CD4-positive, alpha-beta T cell (primary cell): ENCODE results near the gene ARHGAP26. TPM values are rescaled to one million over a fixed set of nuclear protein-coding genes. Genes with fewer than 3 reads are reported as not detected.

Experiments used
- ATAC-seq: fragments of 200-7000 bp; cut with Tn5 transposase; one replicate; pipeline ENCODE4 v1.10.0; 2022; ENCODE audit warnings: mild to moderate bottlenecking; ENCODE audit not compliant: poor library complexity
- CTCF ChIA-PET: fragments of 350-600 bp; sonication (Branson Sonifier 250); formaldehyde crosslinking; loops from one replicate; lab custom pipeline; 2021; ENCODE audit warnings: antibody characterized with exemption, inconsistent platforms; lab: Charles Lee
- POLR2A ChIA-PET: fragments of 350-600 bp; sonication (Branson Sonifier 250); formaldehyde crosslinking; loops from one replicate; lab custom pipeline; 2021; ENCODE audit warnings: antibody characterized with exemption, inconsistent platforms; lab: Charles Lee
- DNase-seq, 14 experiments: peaks; one replicate each; pipeline ENCODE4 v3.0.0-alpha.2; 2013 to 2020; ENCODE audit warnings: mixed read lengths in 2 of 14
- H3K27ac ChIP-seq, 2 donors: one replicate each; pipeline versions ENCODE4 v1.5.1 to v1.7.0; 2013; ENCODE audit warnings: low read length in 2 of 2, low read depth in 1 of 2, mild to moderate bottlenecking in 1 of 2
- H3K27me3 ChIP-seq, 2 experiments: 1 replicate in 1 of 2; 2 replicates in 1 of 2; pipeline versions ENCODE4 v1.6.1 to v1.7.0; 2013; ENCODE audit warnings: low read length in 2 of 2, control low read depth in 1 of 2, mild to moderate bottlenecking in 1 of 2, moderate library complexity in 1 of 2; ENCODE audit not compliant: insufficient read depth in 2 of 2, control insufficient read depth in 1 of 2
- H3K36me3 ChIP-seq: one replicate; pipeline ENCODE4 v1.6.1; 2013; ENCODE audit warnings: low read length, control low read depth; ENCODE audit not compliant: insufficient read depth
- H3K4me1 ChIP-seq: one replicate; pipeline ENCODE4 v1.6.1; 2013; ENCODE audit warnings: low read length, control low read depth; ENCODE audit not compliant: insufficient read depth
- H3K4me3 ChIP-seq: one replicate; pipeline ENCODE4 v1.5.1; 2013; ENCODE audit warnings: mild to moderate bottlenecking, low read length, moderate library complexity
- H3K9me3 ChIP-seq, 2 experiments: 1 replicate in 1 of 2; 2 replicates in 1 of 2; pipeline versions ENCODE4 v1.6.1 to v1.7.0; 2013; ENCODE audit warnings: low read length in 2 of 2, mild to moderate bottlenecking in 2 of 2, control low read depth in 1 of 2, moderate library complexity in 1 of 2; ENCODE audit not compliant: control insufficient read depth in 1 of 2, insufficient read depth in 1 of 2
- H3K27ac Mint-ChIP-seq: one replicate; pipeline ENCODE4 v1.8.0; 2020; ENCODE audit warnings: mixed read lengths
- H3K27me3 Mint-ChIP-seq: one replicate; pipeline ENCODE4 v1.8.0; 2021; ENCODE audit warnings: mixed read lengths
- H3K36me3 Mint-ChIP-seq: one replicate; pipeline ENCODE4 v1.8.0; 2021; ENCODE audit warnings: low read depth, mixed read lengths
- H3K4me1 Mint-ChIP-seq: one replicate; pipeline ENCODE4 v1.8.0; 2021; ENCODE audit warnings: low read depth, mixed read lengths
- H3K4me3 Mint-ChIP-seq: one replicate; pipeline ENCODE4 v1.8.0; 2020; ENCODE audit warnings: mild to moderate bottlenecking, mixed read lengths
- H3K9me3 Mint-ChIP-seq: one replicate; pipeline ENCODE4 v1.8.0; 2020; ENCODE audit warnings: mixed read lengths
- intact Hi-C, 2 experiments: fragments of 100-400 bp; cut with DNase I in 1 of 2; cut with micrococcal nuclease in 1 of 2; formaldehyde crosslinking; loops; one replicate each; pipeline versions ENCODE4 v1.15.1 to v1.9.0; 2023 to 2025; cut with DNase I, micrococcal nuclease
- total RNA-seq, 174 experiments: library from RNA in 2 of 174; stranded (reverse) in 2 of 174; gene quantifications; one replicate each; pipeline ENCODE4 v1.2.3 and lab custom pipeline; 2021 to 2026
- TF ChIP-seq, protein P1 (sequence below): fragments of 200-600 bp; IDR thresholded peaks from one replicate; pipeline ENCODE4 v1.8.0; 2022; ENCODE audit warnings: antibody characterized with exemption, mild to moderate bottlenecking

The ARHGAP26 gene
- total RNA-seq, 2 experiments from 2014 or later = 24.9 to 27.3 TPM

GRCh38 chr5:143214458-143214857 is 444.3 kb downstream of the ARHGAP26 start:
- intact Hi-C loops = no loop called here
- CTCF ChIA-PET = interaction anchor here (2.1 kb wide), 1 partner anchor 9 kb away, joined by 4 read pairs; no protein-coding TSS in a partner anchor

GRCh38 chr5:143214890-143215289 is 444.7 kb downstream of the ARHGAP26 start:
- no peaks in the 10 kb centered on the region for H3K9me3 ChIP-seq
- H3K27me3 ChIP-seq = no peaks in the 10 kb centered on the region
- Mint-ChIP-seq H3K27ac (no peak overlapping the region), H3K27me3 (no peaks in the 10 kb centered on the region), H3K36me3 (peaks cover 24% of the 10 kb centered on the region), H3K4me1 (peaks cover 5% of the 10 kb centered on the region), H3K9me3 (no peaks in the 10 kb centered on the region), H3K4me3 (no peak overlapping the region)
- H3K36me3 ChIP-seq = peaks cover 12% of the 10 kb centered on the region
- DNase-seq = no peak
- ChIA-PET CTCF (no interaction called here), POLR2A (no interaction called here)
- no peak overlapping the region for H3K4me3 ChIP-seq
- no peak overlapping the region for H3K27ac ChIP-seq
- H3K4me1 ChIP-seq = peaks cover 5% of the 10 kb centered on the region
- ATAC-seq = no peak
- intact Hi-C loops = no loop called here
- TF ChIP-seq, protein P1, sequence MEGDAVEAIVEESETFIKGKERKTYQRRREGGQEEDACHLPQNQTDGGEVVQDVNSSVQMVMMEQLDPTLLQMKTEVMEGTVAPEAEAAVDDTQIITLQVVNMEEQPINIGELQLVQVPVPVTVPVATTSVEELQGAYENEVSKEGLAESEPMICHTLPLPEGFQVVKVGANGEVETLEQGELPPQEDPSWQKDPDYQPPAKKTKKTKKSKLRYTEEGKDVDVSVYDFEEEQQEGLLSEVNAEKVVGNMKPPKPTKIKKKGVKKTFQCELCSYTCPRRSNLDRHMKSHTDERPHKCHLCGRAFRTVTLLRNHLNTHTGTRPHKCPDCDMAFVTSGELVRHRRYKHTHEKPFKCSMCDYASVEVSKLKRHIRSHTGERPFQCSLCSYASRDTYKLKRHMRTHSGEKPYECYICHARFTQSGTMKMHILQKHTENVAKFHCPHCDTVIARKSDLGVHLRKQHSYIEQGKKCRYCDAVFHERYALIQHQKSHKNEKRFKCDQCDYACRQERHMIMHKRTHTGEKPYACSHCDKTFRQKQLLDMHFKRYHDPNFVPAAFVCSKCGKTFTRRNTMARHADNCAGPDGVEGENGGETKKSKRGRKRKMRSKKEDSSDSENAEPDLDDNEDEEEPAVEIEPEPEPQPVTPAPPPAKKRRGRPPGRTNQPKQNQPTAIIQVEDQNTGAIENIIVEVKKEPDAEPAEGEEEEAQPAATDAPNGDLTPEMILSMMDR = no peak

More at GRCh38 chr5:143214458-143214857, 444.3 kb downstream of the ARHGAP26 start:
- no peaks in the 10 kb centered on the region for H3K9me3 ChIP-seq
- H3K4me1 ChIP-seq = peaks cover 5% of the 10 kb centered on the region
- Mint-ChIP-seq H3K4me1 (peaks cover 4% of the 10 kb centered on the region), H3K9me3 (no peaks in the 10 kb centered on the region), H3K27me3 (no peaks in the 10 kb centered on the region), H3K36me3 (peaks cover 24% of the 10 kb centered on the region), H3K27ac (no peak overlapping the region), H3K4me3 (no peak overlapping the region)
- TF ChIP-seq, protein P1 = no peak
- H3K27ac ChIP-seq = no peak overlapping the region
- DNase-seq (no peak), ATAC-seq (no peak)
- H3K4me3 ChIP-seq = no peak overlapping the region
- H3K36me3 ChIP-seq = peaks cover 12% of the 10 kb centered on the region
- H3K27me3 ChIP-seq = no peaks in the 10 kb centered on the region
- POLR2A ChIA-PET = no interaction called here

GRCh38 chr5:143215690-143216089 is 445.5 kb downstream of the ARHGAP26 start:
- TF ChIP-seq, protein P1 = no peak
- Histone ChIP-seq H3K4me3 (no peak overlapping the region), H3K27ac (no peak overlapping the region), H3K9me3 (no peaks in the 10 kb centered on the region), H3K4me1 (peaks cover 9% of the 10 kb centered on the region), H3K36me3 (peaks cover 12% of the 10 kb centered on the region), H3K27me3 (no peaks in the 10 kb centered on the region)
- Mint-ChIP-seq H3K36me3 (peaks cover 24% of the 10 kb centered on the region), H3K27me3 (no peaks in the 10 kb centered on the region), H3K9me3 (no peaks in the 10 kb centered on the region), H3K4me1 (peaks cover 13% of the 10 kb centered on the region), H3K4me3 (no peak overlapping the region), H3K27ac (no peak overlapping the region)
- DNase-seq = no peak
- POLR2A ChIA-PET = no interaction called here
- intact Hi-C loops = no loop called here
- no peak for ATAC-seq
- CTCF ChIA-PET = no interaction called here
